ENCODE measurements around the gene WDPCP.
"Not testable (repeated sequence)": the region's sequence is repeated elsewhere in the genome, so short reads cannot be mapped to it uniquely, and the experiment has no call there.

- TF ChIP-seq, protein P1, sequence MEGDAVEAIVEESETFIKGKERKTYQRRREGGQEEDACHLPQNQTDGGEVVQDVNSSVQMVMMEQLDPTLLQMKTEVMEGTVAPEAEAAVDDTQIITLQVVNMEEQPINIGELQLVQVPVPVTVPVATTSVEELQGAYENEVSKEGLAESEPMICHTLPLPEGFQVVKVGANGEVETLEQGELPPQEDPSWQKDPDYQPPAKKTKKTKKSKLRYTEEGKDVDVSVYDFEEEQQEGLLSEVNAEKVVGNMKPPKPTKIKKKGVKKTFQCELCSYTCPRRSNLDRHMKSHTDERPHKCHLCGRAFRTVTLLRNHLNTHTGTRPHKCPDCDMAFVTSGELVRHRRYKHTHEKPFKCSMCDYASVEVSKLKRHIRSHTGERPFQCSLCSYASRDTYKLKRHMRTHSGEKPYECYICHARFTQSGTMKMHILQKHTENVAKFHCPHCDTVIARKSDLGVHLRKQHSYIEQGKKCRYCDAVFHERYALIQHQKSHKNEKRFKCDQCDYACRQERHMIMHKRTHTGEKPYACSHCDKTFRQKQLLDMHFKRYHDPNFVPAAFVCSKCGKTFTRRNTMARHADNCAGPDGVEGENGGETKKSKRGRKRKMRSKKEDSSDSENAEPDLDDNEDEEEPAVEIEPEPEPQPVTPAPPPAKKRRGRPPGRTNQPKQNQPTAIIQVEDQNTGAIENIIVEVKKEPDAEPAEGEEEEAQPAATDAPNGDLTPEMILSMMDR (IDR thresholded peaks at IDR 0.05 in 4 of 5, conservative IDR thresholded peaks at IDR 0.05 in 1 of 5), result not testable (repeated sequence)
- TF ChIP-seq POLR2A (IDR thresholded peaks at IDR 0.05), result not testable (repeated sequence)
Measured at GRCh38 chr2:63136683-63137082, 451.6 kb downstream of the WDPCP start.

Measured in gastrocnemius medialis (tissue), 4 donors.